HG03045 (cell line): ENCODE measurements around the gene ITGB4.
"Not testable (repeated sequence)": the region's sequence is repeated elsewhere in the genome, so short reads cannot be mapped to it uniquely, and the experiment has no call there.

ENCODE experiments used
- ATAC-seq: cut with Tn5 transposase; IDR thresholded peaks from one replicate; pipeline ENCODE4 v1.9.1; 2021; ENCODE audit warnings: mild to moderate bottlenecking, moderate library complexity; ENCODE audit not compliant: unreplicated experiment

ITGB4 gene

GRCh38 chr17:75752802-75753513 is 31.7 kb downstream of the ITGB4 start:
- ATAC-seq, result no peak

GRCh38 chr17:75753514-75754377 is 32.5 kb downstream of the ITGB4 start:
- peak; percentile 54 for ATAC-seq

GRCh38 chr17:75754378-75755204 is 33.3 kb downstream of the ITGB4 start:
- no peak for ATAC-seq

GRCh38 chr17:75755205-75755901 is 34.1 kb downstream of the ITGB4 start:
- no peak for ATAC-seq

- ATAC-seq, result no peak
Measured at GRCh38 chr17:75755990-75756389, 34.7 kb downstream of the ITGB4 start.

GRCh38 chr17:75756451-75757085 is 35.3 kb downstream of the ITGB4 start:
- no peak for ATAC-seq

- ATAC-seq, result no peak
Measured at GRCh38 chr17:75757086-75757681, 35.9 kb downstream of the ITGB4 start.

- ATAC-seq, result no peak
Measured at GRCh38 chr17:75758131-75758905, 37.1 kb downstream of the ITGB4 start.

- ATAC-seq, result no peak
Measured at GRCh38 chr17:75759457-75759856, 38.2 kb downstream of the ITGB4 start.

GRCh38 chr17:75759978-75760640 is 38.9 kb downstream of the ITGB4 start:
- not testable (repeated sequence) for ATAC-seq

- no peak for ATAC-seq
Measured at GRCh38 chr17:75762513-75763268, 41.4 kb downstream of the ITGB4 start.

GRCh38 chr17:75763269-75763607 is 42.0 kb downstream of the ITGB4 start:
- no peak for ATAC-seq

- no peak for ATAC-seq
Measured at GRCh38 chr17:75763613-75764416, 42.6 kb downstream of the ITGB4 start.

GRCh38 chr17:75764417-75764710 is 43.1 kb downstream of the ITGB4 start:
- no peak for ATAC-seq

GRCh38 chr17:75764711-75765421 is 43.6 kb downstream of the ITGB4 start, which contains the start of gene GALK1:
GALK1 (minus strand) TSS chr17:75765192; CDS start chr17:75765136, 56 bp downstream.
- ATAC-seq, result peak; percentile 60

GRCh38 chr17:75765981-75766380 is 44.7 kb downstream of the ITGB4 start:
- ATAC-seq, result no peak

GRCh38 chr17:75767881-75768280 is 46.6 kb downstream of the ITGB4 start:
- ATAC-seq, result no peak
